HepG2 (cell line): ENCODE measurements around the gene SLC19A3. TPM values are rescaled to one million over a fixed set of nuclear protein-coding genes. Genes with fewer than 3 reads are reported as not detected.

ENCODE experiments used
- SIN3A ChIP-seq: IDR thresholded peaks from 2 replicates; pipeline ENCODE4 v1.6.1; 2011; ENCODE audit warnings: low read depth, mild to moderate bottlenecking, control low read depth, low read length, borderline replicate concordance
- SUZ12 ChIP-seq: fragments of 150-350 bp; IDR thresholded peaks from 2 replicates; pipeline ENCODE4 v1.6.1; 2014; ENCODE audit warnings: low read depth, low read length
- ZNF496 ChIP-seq: sonication (generic); formaldehyde crosslinking; IDR thresholded peaks from 2 replicates; pipeline ENCODE4 v1.8.1; 2023; ENCODE audit warnings: mild to moderate bottlenecking, moderate library complexity, missing genetic modification reagents; ENCODE audit not compliant: insufficient replicate concordance
- polyA plus RNA-seq, 8 experiments: library from polyadenylated mRNA; depleted of rRNA in 3 of 8; stranded (reverse) in 7 of 8; unstranded in 1 of 8; fragments of >200 nt; fragmentation: Illumina TruSeq in 4 of 8; extraction: Trizol in 4 of 8; gene quantifications; 2 replicates each; pipeline versions ENCODE4 v1.2.1 to v1.2.3, GENCODE V29; 2011 to 2016; ENCODE audit warnings: low read depth in 4 of 8, missing spikeins in 1 of 8, mixed read lengths in 1 of 8; ENCODE audit not compliant: insufficient read depth in 1 of 8
- small RNA-seq, 3 experiments: library from RNA; depleted of rRNA; stranded (forward); fragments of <200 nt; gene quantifications; one replicate each; pipeline ENCODE3, GENCODE V24; 2012; ENCODE audit warnings: low read depth in 2 of 3, low replicate concordance in 1 of 3; ENCODE audit not compliant: insufficient read length in 3 of 3, insufficient read depth in 2 of 3
- total RNA-seq, 5 experiments: library from RNA; depleted of rRNA; stranded (reverse); fragments of >200 nt; fragmentation: Illumina TruSeq; extraction: Trizol; gene quantifications; 2 replicates each; pipeline ENCODE4 v1.2.3, GENCODE V29; 2016; ENCODE audit warnings: low read depth in 1 of 5
- TF ChIP-seq, protein P1 (sequence below): sonication (generic); formaldehyde crosslinking; conservative IDR thresholded peaks from 2 replicates; pipeline ENCODE4 v1.4.0; 2020; ENCODE audit warnings: missing genetic modification reagents
- TF ChIP-seq, protein P2 (sequence below): sonication (generic); formaldehyde crosslinking; IDR thresholded peaks from 2 replicates; pipeline ENCODE4 v1.4.0; 2020; ENCODE audit warnings: mild to moderate bottlenecking, missing genetic modification reagents, borderline replicate concordance
- TF ChIP-seq, protein P3 (sequence below): IDR thresholded peaks from 2 replicates; pipeline ENCODE4 v1.6.1; 2016; ENCODE audit warnings: low read depth
- TF ChIP-seq, protein P4 (sequence below): sonication (generic); formaldehyde crosslinking; IDR thresholded peaks from 2 replicates; pipeline ENCODE4 v1.5.1; 2020; ENCODE audit warnings: missing genetic modification reagents, mild to moderate bottlenecking, borderline replicate concordance

SLC19A3 gene
- total and polyA plus RNA-seq, 2 of the 13 experiments (the other 11 are each of a cell fraction or from before 2014, with no cell fraction given), result 2.3 to 5.2 TPM

DNA sequence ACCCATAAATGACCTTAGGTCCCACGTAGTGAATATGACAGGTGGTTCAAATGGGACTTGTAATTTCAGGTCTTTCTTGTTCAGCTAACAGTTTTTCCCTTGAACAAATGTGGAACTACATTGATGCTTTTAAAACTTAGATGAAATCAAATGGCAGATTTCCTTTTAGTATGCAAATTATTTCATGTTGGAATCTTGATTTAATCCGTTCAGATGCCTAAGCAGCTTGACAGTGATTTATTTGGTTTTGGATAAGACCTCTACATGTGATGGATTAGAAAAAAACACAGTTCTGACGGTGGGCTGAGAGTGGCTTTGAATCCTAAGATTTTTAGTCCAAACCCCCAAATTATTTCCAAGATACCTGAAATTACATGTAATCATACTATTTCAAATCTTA lies 83.6 kb downstream of the SLC19A3 start (continued):
- TF ChIP-seq, protein P1, sequence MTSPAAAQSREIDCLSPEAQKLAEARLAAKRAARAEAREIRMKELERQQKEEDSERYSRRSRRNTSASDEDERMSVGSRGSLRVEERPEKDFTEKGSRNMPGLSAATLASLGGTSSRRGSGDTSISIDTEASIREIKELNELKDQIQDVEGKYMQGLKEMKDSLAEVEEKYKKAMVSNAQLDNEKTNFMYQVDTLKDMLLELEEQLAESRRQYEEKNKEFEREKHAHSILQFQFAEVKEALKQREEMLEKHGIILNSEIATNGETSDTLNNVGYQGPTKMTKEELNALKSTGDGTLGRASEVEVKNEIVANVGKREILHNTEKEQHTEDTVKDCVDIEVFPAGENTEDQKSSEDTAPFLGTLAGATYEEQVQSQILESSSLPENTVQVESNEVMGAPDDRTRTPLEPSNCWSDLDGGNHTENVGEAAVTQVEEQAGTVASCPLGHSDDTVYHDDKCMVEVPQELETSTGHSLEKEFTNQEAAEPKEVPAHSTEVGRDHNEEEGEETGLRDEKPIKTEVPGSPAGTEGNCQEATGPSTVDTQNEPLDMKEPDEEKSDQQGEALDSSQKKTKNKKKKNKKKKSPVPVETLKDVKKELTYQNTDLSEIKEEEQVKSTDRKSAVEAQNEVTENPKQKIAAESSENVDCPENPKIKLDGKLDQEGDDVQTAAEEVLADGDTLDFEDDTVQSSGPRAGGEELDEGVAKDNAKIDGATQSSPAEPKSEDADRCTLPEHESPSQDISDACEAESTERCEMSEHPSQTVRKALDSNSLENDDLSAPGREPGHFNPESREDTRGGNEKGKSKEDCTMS (CRISPR knock-in tag), result no peak
- TF ChIP-seq, protein P2, sequence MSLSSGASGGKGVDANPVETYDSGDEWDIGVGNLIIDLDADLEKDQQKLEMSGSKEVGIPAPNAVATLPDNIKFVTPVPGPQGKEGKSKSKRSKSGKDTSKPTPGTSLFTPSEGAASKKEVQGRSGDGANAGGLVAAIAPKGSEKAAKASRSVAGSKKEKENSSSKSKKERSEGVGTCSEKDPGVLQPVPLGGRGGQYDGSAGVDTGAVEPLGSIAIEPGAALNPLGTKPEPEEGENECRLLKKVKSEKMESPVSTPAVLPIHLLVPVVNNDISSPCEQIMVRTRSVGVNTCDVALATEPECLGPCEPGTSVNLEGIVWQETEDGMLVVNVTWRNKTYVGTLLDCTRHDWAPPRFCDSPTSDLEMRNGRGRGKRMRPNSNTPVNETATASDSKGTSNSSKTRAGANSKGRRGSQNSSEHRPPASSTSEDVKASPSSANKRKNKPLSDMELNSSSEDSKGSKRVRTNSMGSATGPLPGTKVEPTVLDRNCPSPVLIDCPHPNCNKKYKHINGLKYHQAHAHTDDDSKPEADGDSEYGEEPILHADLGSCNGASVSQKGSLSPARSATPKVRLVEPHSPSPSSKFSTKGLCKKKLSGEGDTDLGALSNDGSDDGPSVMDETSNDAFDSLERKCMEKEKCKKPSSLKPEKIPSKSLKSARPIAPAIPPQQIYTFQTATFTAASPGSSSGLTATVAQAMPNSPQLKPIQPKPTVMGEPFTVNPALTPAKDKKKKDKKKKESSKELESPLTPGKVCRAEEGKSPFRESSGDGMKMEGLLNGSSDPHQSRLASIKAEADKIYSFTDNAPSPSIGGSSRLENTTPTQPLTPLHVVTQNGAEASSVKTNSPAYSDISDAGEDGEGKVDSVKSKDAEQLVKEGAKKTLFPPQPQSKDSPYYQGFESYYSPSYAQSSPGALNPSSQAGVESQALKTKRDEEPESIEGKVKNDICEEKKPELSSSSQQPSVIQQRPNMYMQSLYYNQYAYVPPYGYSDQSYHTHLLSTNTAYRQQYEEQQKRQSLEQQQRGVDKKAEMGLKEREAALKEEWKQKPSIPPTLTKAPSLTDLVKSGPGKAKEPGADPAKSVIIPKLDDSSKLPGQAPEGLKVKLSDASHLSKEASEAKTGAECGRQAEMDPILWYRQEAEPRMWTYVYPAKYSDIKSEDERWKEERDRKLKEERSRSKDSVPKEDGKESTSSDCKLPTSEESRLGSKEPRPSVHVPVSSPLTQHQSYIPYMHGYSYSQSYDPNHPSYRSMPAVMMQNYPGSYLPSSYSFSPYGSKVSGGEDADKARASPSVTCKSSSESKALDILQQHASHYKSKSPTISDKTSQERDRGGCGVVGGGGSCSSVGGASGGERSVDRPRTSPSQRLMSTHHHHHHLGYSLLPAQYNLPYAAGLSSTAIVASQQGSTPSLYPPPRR (CRISPR knock-in tag), result no peak
- TF ChIP-seq, protein P3, sequence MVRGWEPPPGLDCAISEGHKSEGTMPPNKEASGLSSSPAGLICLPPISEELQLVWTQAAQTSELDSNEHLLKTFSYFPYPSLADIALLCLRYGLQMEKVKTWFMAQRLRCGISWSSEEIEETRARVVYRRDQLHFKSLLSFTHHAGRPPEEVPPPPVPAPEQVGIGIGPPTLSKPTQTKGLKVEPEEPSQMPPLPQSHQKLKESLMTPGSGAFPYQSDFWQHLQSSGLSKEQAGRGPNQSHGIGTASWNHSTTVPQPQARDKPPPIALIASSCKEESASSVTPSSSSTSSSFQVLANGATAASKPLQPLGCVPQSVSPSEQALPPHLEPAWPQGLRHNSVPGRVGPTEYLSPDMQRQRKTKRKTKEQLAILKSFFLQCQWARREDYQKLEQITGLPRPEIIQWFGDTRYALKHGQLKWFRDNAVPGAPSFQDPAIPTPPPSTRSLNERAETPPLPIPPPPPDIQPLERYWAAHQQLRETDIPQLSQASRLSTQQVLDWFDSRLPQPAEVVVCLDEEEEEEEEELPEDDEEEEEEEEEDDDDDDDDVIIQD (CRISPR knock-in tag), result no peak
- TF ChIP-seq SIN3A (no peak), ZNF496 (no peak), SUZ12 (no peak)
- TF ChIP-seq, protein P4, sequence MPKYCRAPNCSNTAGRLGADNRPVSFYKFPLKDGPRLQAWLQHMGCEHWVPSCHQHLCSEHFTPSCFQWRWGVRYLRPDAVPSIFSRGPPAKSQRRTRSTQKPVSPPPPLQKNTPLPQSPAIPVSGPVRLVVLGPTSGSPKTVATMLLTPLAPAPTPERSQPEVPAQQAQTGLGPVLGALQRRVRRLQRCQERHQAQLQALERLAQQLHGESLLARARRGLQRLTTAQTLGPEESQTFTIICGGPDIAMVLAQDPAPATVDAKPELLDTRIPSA (CRISPR knock-in tag), result no peak

Small RNAs within 50 kb of the gene (small RNA-seq; reads per million reads assigned to genes)
- gene RNA5SP121, result 0 reads per million in 3 experiments

Other genes starting within 250 kb of the SLC19A3 start
- gene AGFG1, start 245.9 kb downstream of the SLC19A3 start, total RNA-seq (2016; rRNA removed; fragmentation: Illumina TruSeq; extraction: Trizol), result 145 and 187 TPM in 2 replicates
- 133 and 168 TPM in 2 replicates for gene AGFG1, start 245.9 kb downstream of the SLC19A3 start, polyA plus RNA-seq (2011; rRNA removed)
- gene SCYGR2, start 119.1 kb downstream of the SLC19A3 start, total RNA-seq (2016; rRNA removed; fragmentation: Illumina TruSeq; extraction: Trizol), result not detected in 2 replicates
- not detected in 2 replicates for gene SCYGR2, start 119.1 kb downstream of the SLC19A3 start, polyA plus RNA-seq (2011; rRNA removed)
- not detected in 2 replicates for gene SCYGR3, start 103.2 kb downstream of the SLC19A3 start, total RNA-seq (2016; rRNA removed; fragmentation: Illumina TruSeq; extraction: Trizol)
- not detected in 2 replicates for gene SCYGR3, start 103.2 kb downstream of the SLC19A3 start, polyA plus RNA-seq (2011; rRNA removed)
- not detected in 2 replicates for gene SCYGR4, start 100.5 kb downstream of the SLC19A3 start, total RNA-seq (2016; rRNA removed; fragmentation: Illumina TruSeq; extraction: Trizol)
- not detected in 2 replicates for gene SCYGR4, start 100.5 kb downstream of the SLC19A3 start, polyA plus RNA-seq (2011; rRNA removed)
- not detected in 2 replicates for gene SCYGR5, start 51.2 kb downstream of the SLC19A3 start, total RNA-seq (2016; rRNA removed; fragmentation: Illumina TruSeq; extraction: Trizol)
- not detected in 2 replicates for gene SCYGR5, start 51.2 kb downstream of the SLC19A3 start, polyA plus RNA-seq (2011; rRNA removed)
- gene SCYGR6, start 6.7 kb upstream of the SLC19A3 start, total RNA-seq (2016; rRNA removed; fragmentation: Illumina TruSeq; extraction: Trizol), result not detected in 2 replicates
- gene SCYGR6, start 6.7 kb upstream of the SLC19A3 start, polyA plus RNA-seq (2011; rRNA removed), result not detected in 2 replicates
- gene SCYGR7, start 10.3 kb upstream of the SLC19A3 start, total RNA-seq (2016; rRNA removed; fragmentation: Illumina TruSeq; extraction: Trizol), result not detected in 2 replicates
- gene SCYGR7, start 10.3 kb upstream of the SLC19A3 start, polyA plus RNA-seq (2011; rRNA removed), result not detected in 2 replicates
- not detected in 2 replicates for gene SCYGR8, start 27.9 kb upstream of the SLC19A3 start, total RNA-seq (2016; rRNA removed; fragmentation: Illumina TruSeq; extraction: Trizol)
- gene SCYGR8, start 27.9 kb upstream of the SLC19A3 start, polyA plus RNA-seq (2011; rRNA removed), result not detected in 2 replicates
- 136 and 223 TPM in 2 replicates for gene CCL20, start 95.8 kb upstream of the SLC19A3 start, total RNA-seq (2016; rRNA removed; fragmentation: Illumina TruSeq; extraction: Trizol)
- 811 and 903 TPM in 2 replicates for gene CCL20, start 95.8 kb upstream of the SLC19A3 start, polyA plus RNA-seq (2011; rRNA removed)
- gene DAW1, start 153.6 kb upstream of the SLC19A3 start, total RNA-seq (2016; rRNA removed; fragmentation: Illumina TruSeq; extraction: Trizol), result not detected in 2 replicates
- gene DAW1, start 153.6 kb upstream of the SLC19A3 start, polyA plus RNA-seq (2011; rRNA removed), result not detected in 2 replicates